ENCODE data around the gene KRCC1.

DNA sequence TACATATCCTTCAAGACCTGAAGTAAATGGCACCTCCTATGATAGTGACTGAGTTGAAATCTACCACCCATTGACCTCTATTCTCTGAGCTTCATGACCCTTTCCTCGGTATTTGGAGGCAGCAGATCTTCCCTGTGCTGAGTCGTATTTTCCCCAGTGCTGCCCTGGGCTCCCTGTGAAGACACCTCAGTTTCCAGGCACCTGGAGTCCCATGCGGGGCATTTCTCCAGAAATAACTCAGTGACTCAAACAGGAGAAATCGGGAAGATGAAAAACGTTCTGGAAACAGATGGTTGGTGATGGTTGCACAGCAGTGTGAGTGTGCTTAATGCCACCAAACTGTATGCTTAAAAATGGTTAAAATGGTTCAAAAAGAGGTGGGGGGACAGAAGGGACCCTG is 30.0 kb upstream of the KRCC1 start:
- TF ChIP-seq POLR2A (IDR thresholded peaks at IDR 0.05), result no peak
- TF ChIP-seq, protein P1, sequence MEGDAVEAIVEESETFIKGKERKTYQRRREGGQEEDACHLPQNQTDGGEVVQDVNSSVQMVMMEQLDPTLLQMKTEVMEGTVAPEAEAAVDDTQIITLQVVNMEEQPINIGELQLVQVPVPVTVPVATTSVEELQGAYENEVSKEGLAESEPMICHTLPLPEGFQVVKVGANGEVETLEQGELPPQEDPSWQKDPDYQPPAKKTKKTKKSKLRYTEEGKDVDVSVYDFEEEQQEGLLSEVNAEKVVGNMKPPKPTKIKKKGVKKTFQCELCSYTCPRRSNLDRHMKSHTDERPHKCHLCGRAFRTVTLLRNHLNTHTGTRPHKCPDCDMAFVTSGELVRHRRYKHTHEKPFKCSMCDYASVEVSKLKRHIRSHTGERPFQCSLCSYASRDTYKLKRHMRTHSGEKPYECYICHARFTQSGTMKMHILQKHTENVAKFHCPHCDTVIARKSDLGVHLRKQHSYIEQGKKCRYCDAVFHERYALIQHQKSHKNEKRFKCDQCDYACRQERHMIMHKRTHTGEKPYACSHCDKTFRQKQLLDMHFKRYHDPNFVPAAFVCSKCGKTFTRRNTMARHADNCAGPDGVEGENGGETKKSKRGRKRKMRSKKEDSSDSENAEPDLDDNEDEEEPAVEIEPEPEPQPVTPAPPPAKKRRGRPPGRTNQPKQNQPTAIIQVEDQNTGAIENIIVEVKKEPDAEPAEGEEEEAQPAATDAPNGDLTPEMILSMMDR (IDR thresholded peaks at IDR 0.05), result no peak
- TF ChIP-seq POLR2AphosphoS5 (IDR thresholded peaks at IDR 0.05), result no peak
- no peak for TF ChIP-seq EP300 (IDR thresholded peaks at IDR 0.05)
